Measurements from ENCODE around the gene MYH9.
A peak's percentile ranks its signal among the peaks of the same experiment; 100 is the strongest.
"Not testable (repeated sequence)": the region's sequence is repeated elsewhere in the genome, so short reads cannot be mapped to it uniquely, and the experiment has no call there.

MYH9 gene

DNA sequence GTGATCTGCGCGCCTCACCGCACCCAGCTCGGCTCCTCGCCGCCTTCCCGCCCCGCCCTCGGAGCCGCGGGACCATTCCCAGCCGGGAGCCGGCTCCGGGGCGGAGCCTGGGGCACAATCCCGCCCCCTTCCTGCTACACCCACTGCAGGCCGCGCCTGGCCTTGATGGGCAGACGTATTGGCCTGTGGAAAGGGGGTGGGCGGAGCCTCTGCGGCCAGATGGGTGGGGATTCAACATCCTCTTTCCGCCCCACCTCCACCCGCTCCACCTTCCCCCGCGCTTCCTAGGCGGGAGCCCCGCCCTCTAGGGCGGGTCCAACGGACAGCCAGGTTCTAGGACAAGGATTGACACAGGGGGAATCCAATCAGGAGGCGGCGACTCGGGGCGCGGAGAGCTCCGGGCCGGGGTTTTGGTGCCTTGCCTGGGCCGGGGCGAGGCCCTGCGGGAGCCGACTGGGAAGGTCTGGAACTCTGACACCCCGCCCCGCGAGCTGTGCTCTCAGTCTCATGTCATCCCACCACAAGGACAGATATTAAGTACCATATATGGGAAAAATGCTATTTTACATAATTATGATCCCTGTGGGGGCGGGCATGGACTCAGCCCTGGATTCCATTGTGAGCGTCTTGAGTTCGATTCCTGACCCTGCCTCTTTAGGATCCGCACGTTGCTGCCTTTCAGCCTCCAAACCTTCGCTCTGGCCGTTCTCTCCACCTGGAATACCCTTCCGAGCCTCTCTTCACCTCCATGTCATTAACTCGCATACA is at the start of gene MYH9:
Gene MYH9 (minus strand): TSS at position 9 of the 768 bp plus-strand sequence. CDS start 38,731 bp downstream, outside the sequence.
- DNase-seq, result peak; percentile 100

DNA sequence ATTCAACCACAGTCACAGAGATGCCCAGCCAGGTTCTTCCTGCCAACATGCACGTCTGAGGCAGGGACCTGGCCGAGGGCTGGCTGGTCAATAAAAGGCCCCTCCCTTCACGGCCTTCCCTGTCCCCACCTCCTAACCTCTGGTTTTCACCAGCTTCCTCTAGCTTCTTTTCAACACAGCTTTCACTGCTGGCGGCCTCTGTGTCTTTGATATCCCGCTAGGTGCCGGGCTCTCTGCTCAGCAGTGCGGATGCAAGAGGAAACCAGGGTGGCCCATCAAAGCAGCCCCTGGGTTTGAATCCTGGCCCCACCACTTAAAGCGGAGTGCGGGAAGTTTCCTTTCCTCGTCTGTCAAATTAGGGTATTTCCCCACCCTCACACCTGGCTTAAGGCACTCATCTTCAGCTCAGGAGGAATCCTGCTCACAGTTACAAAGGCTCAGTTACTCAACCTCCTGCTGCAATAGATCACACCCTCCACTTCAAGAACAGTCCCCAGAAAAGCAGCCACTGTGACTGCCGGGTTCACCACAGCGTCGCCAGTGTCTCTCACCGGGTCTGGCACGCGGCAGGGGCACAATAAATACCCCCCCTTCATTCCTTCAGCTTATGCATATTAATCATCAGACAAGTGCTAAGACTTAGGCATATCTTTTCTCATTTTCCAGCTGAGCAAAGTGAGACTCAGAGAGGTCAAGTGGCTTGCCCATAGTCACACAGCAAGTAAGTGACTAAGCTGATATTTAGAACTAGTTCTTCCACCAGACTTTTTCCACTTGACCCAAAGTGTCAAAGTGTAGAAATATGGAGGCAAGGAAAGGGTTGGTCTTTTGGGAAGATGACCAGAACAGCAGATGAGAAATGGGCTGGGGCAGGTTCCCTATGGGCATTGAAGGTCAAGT is 48.0 kb upstream of the MYH9 start:
- DNase-seq, result peak; percentile 66

DNA sequence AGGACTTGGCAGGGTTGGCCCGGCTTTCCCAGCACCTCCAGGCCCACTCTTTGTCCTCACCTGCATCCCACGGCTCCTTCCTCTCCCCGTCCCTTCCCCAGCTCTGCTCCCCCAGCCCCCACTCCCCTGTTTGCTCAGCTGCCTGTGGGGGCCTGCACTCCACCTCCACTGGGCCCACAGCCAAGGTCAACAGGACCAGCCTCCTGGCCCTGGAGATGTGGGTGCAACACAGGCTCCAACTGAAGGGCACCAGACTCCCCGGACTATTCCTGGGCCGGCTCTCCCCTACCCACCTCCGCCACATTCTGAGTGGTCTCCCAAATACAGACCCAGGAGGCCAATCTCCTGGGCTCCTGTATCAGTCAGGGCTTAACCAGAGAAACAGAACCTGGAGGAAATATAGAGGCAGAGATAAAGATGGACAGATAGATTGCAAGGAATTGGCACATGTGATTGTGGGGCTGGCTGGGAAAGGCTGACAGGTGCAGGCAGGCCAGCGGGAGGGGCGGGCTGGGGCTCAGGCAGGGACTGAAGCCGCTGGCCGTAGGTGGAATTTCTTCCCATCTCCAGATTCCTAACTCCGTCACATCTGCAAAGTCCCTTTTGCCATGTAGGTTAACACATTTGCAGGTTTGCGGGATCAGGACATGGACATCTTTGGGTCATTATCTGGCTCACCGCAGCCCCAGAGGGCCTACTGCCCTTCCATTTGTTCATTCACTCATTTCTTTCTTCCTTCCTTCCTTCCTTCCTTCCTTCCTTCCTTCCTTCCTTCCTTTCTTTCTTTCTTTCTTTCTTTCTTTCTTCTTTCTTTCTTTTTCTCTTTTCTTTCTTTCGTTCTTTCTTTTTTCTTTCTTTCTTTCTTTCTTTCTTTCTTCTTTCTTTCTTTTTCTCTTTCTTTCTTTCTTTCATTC is 45.8 kb upstream of the MYH9 start:
- DNase-seq, result no peak

DNA sequence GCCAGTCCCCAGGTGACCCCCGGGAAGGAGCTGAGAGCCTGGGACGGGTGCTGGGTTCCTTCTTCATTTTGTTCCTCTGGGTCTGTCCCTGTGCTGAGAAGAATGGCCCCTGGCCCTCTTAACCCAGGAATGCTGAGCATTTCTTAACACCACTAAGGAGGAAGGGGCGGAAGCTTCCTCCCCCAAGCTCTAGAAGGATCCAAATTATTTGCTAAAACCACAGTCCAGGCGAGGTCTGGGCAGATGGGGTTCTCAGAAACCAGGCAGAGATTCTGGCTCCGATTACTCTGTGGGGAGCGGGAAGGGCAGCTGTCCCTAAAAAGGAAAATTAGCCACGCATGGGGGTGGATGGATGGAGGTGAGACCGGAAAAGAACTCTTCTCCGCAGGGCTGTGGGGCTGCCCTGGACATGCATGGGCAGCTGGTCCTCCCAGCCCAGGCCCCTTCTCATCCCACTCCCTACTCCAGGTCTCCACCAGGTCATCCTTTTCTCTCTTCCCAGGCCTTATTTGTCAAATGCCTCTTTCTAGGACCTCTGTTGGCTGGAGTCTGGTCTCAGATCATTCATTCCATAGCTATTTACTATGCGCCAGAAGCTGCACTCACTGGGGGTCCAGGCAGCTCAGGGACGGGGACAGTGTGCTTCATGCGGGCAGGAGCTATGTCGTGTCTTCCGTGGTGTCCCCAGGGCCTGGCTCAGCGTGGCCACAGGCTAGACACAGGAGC is 45.0 kb upstream of the MYH9 start:
- no peak for DNase-seq

DNA sequence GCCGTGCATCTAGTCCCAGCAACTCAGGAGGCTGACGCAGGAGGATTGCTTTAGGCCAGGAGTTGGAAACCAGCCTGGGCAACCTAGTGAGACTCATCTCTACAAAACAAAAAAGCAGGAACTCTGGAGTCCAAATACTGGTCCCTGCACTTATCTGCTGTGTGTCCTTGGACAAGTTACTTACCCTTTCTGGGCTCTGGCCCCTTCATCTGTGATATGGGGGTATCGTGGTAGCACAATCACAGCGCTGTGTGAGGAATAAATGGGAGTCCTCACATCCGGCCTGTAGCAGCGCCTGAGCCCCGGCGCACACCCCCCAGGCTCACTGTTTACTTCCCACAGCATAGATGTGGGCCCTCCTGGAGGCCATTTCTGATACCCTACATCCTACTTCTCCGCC is 44.2 kb upstream of the MYH9 start:
- DNase-seq, result no peak

DNA sequence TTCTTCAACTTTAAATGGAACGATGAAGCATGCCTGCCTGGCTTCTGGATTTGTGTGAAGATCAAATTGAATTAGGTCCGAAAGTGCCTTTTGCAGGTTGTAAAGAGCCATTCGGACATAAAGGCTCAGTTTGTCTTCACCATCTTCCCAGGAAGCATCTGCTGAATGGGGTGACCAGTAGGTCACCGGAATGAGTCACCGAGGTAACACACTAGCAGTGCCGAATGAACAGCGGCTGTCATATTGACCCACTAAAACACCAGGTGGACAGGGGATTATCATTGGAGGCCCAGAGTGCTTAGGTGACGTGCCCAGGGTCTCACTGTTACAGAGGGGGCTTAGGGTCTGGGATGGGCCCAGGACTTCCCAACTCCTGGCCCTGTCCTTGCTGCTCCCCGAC is 43.1 kb upstream of the MYH9 start:
- no peak for DNase-seq

DNA sequence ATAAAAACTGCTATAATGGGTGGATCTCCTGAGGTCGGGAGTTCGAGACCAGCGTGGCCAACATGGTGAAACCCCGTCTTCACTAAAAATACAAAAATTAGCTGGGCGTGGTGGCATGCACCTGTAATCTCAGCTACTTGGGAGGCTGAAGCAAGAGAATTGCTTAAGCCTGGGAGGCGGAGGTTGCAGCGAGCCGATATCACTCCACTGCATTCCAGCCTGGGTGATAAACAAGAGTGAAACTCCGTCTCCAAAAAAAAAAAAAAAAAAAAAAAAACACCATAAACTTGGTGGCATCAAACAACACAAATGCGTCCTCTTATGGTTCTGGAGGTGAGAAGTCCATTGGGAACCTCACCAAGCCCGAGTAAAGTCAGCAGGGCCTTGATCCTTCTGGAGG is 40.2 kb upstream of the MYH9 start:
- DNase-seq, result not testable (repeated sequence)

DNA sequence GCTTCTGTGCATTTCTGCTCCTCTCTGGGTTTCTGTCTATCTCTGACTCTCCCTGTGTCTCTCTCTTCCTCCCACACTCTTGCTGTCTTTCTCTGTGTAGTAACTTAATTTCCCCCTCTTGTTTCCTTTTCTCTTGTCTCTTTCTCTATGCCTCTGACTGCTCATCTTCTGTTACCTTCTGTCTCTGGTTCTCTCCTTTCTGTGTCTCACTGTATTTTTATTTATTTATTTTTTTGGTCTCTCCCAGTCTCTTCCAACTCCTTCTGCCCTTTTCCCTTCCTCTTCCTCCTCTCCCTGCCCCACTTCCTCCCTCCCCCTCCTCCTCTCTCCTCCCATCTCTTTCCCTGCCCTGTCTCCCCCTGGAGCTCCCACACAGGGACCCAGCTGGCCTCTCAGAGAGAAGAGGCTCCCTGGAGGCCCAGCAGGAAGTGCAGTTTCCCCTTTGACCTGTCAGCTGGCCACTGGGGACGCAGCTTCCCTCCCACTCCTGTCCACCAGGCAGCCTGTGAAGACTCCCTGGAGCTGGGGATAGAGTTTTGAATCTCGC is 38.3 kb upstream of the MYH9 start:
- no peak for DNase-seq

DNA sequence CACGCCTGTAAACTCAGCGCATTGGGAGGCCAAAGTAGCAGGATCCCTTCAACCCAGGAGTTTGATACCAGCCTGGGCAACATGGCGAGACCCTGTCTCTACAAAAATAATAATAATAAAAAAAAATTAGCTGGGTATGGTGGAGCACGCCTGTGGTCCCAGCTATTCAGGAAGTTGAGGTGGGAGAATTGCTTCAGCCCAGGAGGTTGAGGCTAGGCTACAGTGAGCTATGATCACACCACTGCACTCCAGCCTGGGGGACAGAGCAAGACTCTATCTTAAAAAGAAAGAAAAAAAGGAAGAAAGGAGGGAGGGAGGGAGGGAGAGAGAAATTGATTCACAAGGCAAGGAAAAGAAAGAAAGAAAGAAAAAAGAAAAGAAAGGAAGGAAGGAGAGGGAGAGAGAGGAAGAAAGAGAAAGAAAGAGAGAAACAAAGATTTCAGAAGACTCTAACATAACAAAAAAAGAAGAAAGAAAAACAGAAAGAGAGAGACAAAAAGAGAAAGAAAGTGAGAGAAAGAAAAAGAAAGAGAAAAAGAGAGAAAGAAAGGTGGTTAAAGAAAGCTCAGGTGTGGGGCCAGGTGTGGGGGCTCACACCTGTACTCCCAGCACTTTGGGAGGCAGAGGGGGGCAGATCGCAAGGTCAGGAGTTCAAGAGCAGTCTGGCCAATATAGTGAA is 37.3 kb upstream of the MYH9 start:
- DNase-seq, result no peak

DNA sequence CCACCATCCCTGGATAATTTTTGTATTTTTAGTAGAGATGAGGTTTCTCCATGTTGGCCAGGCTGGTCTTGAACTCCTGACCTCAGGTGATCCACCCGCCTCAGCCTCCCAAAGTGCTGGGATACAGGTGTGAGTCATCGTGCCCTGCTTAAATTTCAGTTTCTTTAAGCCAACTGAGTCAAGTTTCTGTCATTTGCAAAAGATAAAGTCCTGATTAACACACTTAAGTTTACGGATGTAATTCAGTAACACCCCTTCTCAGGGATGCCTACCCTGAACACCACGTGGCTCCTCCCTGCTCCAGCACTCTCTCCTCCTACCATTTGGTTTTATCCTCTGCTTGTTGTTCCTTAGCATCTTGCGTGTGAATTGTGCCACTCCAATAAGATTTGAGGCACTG is 36.7 kb upstream of the MYH9 start:
- not testable (repeated sequence) for DNase-seq

DNA sequence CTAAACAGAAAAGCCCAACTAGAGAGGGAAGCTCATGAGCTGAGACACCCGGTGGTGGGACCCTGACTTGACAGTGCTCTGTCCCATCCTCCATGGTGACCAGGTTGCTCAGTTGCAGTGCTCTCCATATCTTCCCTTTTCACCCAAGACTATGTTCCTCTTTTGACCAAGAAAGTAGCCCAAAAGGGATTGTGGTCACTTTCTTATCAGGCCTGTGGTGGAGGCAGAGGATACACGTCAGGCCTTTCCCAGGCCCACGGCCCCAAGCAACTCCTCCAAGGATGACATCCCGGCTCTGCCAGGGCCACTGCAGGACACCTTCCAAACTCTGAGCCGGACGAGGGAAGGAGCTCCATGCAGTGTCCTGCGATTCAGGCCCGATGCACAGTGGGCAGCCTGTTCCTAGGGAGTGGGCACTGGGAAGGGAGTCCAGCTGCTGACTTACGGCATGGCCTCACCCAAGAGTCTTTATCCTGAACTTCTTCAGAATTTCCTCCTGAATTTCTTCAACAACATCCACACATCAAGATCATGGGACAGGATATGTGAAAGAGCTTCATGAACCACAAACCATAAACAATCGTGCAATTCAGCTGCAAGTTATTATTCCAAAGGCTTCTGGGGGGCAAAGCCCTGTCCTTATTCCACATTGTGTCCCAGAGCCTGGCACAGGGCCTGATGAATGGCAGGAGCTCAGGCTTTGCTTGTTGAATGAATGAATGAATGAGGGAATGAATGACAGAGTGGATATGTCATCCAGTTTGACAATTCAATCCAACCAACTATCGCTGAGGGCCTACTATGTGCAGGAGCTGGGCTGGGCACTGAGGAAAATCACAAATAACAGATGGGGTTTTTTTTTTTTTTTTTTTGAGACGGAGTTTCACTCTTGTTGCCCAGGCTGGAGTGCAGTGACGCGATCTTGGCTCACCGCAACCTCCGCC is 36.0 kb upstream of the MYH9 start:
- DNase-seq, result no peak

DNA sequence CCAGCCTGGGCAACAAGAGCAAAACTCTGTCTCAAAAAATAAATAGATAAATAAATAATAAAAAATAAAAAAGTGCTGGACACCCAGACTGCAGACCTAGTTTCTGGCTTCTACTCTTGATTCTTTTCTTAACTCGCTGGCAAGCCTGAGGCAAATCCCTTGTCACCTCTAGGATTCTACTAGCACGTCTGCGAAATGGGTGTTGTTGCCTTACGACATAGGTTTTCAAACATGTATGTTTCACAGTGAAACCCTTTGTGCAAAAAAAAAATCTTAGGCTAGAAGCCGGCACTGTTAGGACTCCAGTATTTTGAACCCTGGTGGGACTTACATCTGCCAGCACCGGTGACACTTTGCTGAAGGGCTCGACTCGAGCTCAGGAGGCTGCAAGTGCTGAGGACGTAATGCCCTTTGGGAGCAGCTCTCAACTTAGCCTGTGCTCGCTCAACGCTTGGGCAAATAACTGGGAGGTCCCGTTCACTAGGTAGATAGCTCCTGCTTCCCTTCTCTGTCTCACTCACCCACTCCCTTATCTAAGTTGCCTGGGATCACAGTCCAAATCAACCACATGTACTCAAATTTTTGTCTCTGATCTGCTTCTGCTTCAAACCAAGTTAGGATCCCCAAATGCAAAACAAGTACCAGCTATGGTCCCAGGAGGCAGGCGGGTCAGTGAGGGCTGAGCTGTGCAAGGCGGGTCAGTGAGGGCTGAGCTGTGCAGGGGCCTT is 34.7 kb upstream of the MYH9 start:
- DNase-seq, result no peak

DNA sequence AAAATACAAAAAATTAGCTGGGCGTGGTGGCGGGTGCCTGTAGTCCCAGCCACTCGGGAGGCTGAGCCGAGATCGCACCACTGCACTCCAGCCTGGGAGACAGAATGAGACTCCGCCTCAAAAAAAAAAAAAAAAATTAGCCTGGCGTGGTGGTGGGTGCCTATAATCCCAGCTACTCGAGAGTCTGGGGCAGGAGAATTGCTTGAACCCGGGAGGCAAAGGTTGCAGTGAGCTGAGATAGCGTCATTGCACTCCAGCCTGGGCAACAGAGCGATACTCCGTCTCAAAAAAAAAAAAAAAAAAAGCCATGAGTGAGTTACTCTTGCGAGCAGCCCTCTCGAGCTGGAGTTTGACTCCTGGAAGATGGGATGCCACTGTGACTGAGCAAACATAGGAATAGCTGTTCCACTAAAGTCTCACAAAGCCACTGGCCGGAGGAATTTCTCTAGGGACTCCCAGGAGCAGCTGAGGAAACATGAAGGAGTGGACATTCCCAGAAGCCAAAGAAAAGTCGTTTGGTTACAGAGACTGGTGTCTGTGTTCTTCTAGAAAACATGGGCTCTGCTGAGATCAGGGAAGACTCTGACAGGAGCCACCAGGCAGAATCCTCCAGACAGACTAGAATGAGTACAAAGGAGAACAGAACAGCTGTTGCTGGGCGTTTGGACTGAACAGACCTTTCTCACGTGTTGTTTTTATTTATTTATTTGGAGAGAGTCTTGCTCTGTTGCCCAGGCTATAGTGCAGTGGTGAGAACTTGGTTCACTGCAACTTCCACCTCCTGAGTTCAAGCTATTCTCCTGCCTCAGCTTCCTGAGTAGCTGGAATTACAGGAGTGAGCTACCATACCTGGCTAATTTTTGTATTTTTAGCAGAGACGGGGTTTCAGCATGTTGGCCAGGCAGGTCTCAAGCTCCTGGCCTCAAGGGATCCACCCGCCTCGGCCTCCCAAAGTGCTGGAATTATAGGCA is 32.4 kb upstream of the MYH9 start:
- DNase-seq, result no peak

DNA sequence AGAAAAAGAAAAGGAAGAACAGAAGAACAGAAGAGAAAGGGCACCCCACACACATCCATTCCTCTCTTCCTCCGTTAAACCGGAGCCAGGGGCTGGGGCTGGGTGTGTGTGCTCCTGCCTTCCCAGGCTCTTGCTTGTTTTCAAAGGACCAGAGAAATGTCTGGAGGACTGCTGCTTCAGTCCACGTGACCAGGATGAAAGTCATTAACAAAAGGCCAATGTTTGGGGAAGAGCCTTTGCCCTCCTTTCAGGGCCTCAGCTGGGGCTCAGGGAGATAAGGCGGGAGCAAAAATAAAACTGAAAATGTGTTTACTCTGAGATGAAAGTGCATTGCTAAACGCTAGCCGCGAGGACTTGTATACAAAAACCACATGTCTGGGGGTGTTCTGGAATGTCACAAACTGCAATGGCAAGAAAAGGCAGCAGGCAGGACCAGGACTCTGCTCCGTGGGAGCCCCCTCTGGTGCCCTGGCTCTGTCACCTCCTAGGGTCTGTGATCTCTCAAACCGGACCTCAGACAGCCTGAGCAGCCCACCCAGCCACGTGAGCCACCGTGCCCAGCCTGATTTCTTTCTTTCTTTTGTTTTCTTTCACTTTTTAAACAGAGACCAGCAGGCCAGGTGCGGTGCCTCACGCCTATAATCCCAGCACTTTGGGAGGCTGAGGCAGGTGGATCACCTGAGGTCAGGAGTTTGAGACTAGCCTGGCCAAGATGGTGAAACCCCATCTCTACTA is 31.6 kb upstream of the MYH9 start:
- DNase-seq, result no peak

DNA sequence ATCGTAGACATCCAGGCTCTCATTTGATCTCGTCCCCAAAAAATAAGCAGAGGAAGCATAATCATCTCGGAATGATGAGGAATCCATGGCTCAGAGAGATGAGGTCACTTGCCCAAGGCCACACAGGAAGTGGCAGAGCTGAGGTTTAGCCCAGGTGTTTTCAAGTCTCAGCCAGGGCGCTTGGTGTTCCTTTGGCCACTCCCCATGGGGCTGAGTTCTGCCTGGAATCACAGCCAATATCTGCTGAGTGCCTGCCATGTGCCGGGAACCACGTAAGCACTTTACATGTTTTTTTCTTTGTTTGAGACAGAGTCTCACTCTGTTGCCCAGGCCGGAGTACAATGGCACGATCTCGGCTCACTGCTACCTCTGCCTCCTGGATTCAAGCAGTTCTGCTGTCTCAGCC is 29.5 kb upstream of the MYH9 start:
- no peak for DNase-seq

DNA sequence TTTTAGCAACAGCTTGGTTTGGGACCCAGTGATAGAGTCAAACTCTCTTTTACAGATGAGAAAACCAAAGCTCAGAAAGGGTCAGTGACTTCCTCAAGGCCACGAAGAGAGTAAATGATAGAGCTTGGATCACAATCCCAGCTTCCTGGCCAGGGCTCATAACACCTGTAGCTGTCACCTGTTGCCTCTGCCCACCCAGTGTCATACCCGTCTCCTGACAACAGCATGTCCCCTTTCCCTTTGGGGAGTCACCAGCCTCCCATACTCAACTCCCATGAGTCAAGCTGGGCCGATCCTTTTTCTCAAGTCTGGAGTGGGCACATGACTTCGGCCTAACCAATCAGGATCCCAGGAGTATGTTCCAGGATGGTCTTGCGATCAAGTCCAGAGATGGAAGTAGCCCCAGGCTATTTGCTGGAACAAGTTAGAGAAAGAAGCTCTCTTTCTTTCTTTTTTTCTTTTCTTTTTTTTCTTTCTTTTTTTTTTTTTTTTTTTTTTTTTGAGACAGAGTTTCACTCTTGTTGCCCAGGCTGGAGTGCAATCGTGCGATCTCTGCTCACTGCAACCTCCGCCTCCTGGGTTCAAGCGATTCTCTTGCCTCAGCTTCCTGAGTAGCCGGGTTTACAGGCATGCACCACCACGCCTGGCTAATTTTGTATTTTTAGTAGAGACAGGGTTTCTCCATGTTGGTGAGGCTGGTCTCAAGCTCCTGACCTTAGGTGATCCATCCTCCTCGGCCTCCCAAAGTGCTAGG is 27.8 kb upstream of the MYH9 start:
- DNase-seq, result no peak

Measured in stimulated activated CD4-positive, alpha-beta T cell treated with anti-CD3 and anti-CD28 coated beads, Interleukin-1b, Interleukin-23, amount 100 ng/mL, for 48 hours (primary cell).